HPDE6-E6E7 (cell line): ENCODE measurements around the gene CHD6.

Source experiments
- DNase-seq: peaks from one replicate; pipeline ENCODE4 v3.0.0; 2011; ENCODE audit warnings: missing footprints; ENCODE audit errors: extremely low spot score

The CHD6 gene

DNA sequence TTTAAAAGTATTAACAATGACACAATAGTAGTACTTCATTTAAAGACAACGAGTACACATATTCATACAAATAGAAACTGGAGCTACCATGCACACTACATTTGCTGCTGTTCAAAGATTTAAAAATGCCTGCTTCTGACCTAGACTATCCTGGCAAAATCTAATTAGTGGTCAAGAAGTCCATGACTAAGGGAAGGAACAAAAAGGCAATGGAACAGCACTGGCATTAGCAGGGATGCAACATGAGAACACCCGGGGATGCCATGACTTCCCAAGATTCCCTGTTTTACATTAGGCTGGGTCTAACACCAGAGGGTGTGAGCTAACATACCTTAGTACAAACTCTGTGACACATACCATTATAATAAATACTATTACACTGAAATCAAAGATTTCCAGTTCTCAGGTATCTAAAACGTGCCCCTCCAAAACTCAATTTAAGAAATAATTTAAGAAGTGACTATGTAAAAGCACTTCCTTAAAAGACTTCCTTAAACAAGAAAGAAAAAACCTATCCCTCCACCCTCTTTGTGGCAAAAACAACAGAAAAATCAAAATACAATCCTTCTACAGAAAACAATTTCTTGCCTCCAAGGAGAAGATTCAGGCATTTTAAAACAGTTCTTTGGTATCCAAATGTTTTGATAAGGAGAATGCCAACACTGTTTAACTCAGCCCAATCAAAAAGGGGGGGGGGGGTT lies 25.5 kb downstream of the CHD6 start:
- DNase-seq = no peak

DNA sequence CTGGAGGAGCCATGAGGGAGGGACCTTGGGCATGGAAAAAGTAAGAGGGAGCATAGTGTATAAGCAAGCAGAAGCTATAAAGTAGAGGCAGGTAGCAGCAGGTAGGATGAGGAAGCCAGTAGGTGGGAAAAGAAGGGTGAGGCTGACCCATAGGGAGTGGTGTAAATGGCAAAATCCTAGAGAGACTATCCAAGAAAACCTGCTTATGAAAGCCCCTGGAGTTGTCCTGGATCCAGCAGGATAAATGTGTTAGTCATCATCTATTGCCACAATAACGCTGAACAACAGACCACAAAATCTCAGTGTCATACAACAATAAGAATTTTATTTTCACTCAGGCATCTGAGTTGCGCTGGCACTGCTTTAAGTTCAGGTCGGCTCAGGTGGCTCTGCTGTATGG lies 30.2 kb downstream of the CHD6 start:
- DNase-seq = no peak

DNA sequence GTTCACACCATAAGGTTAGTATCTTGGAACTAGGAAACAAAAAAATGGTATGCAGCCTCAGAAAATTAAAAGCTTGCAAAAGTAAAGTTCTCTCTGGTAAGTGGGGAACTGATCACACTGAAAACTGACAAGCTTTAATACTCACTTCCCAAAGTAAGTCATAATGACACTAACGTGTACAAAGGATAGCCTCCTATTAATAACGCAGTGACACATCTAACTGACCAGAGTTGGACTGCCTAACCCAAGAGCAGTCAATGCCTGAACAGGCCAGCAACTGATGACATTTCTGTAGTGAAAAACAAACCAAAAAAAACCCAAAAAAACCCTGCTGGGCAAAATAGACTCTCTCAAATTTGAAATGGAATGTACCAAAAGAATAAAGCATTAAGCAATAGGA lies 30.7 kb downstream of the CHD6 start:
- DNase-seq = no peak

DNA sequence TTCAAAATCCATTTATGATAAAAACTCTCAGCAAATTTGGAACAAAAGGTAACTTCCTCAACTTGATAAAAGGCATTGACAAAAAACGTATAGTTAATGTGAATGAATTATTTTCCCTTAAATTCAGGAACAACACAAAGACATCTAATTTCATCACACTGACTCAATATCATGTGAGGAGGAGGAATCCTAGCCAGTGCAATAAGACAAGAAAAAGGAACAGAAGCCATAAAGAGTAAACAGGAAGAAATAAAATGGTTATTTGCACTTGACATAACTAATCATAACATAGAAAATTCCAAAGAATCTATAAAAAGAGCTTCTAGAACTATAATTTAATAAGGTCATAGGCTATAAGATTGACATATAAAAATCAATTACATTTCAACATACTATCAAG lies 31.4 kb downstream of the CHD6 start:
- DNase-seq = no peak

DNA sequence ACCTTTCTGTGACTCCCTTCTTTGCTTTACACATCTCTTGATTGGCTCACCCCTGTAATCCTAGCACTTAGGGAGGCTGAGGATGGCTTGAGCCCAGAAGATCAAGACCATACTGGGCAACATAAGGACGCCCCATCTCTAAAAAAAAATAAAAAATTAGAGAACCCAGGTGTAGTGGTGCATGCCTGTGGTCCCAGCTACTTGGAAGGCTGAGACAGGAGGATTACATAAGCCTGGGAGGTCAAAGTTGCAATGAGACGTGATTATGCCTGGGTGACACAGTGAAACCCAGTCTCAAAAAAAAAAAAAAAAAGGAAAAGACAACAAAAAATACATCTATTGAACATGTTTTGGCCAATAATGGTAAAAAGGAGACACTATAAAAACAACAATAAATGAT lies 37.8 kb downstream of the CHD6 start:
- no peak for DNase-seq

DNA sequence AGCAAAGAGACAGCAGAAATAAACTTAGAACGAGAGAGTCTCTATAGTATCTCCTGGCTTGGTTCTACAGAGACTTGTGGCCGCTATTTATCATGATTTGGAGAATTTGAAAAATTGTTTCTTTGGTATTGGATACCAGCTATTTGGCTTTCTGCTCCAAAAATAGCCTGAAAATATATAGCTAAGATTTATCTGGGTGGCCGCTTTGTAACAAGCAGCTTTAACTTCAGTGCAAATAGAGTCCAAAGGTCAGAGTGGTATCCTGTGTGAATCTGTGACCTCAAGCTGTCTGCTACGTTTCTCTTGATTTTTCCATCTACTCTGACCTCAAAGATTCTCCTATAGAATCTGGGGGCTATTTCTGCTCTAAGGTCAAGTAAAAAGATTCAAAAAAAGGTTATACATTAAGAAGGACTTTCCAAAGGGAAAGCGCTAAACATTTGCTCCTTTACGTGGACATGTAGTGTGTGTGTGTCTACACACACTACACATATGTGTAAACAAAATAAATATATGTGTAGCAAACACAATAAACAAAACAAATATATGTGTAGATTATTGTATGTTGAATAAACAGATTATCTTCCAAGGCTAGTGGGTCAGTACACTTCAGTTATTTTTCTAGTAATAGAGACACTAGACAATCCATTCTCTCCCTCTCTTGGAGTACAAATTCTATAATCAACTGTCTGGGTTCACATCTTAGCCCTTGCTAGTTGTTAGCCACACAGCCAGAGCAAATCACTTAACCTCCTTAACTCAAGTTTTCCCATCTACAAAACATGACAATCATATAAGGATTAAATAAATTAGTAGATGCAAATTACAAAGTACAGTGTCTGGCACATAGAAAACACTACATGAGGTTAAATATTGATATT lies 40.8 kb downstream of the CHD6 start:
- no peak for DNase-seq

DNA sequence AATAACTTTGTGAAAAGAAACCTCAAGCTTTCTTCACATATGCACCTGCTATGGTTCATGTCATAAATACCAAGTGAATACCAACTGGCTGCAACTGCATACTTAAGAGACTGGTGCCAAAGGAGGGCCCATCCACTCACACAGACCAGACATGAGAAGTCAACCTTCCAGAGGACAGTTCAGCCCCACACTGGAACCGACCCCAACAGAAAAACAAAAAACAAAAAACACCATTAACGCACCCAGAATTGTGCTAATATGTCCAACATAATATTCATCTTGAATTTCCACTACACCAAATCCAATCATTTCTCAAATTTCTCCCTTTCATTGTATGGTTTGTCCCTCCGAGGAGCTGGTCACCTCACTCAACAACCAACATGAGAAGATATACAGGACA lies 42.8 kb downstream of the CHD6 start:
- no peak for DNase-seq

DNA sequence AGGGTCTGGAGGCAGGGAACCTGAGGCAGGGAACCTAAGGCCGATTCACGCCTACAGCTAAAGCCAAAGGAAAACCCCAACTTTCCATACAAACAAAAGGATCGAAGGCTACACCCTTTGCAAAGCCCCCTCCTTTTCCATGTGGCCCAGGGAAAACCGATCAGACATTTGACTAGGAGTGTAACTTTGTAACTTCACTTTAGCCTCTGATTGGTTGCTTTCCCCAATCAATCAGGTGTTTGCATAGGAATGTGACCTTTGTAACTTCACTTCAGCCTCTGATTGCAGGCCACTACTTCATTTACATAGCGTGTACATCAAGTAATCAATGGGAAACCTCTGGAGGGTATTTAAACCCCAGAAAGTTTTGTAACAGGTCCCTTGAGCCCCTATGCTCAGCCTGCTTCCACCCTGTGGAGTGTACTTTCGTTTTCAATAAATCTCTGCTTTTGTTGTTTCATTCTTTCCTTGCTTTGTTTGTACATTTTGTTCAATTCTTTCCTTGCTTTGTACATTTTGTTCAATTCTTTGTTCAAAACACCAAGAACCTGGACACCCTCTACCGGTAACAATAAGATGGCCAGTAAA lies 43.3 kb downstream of the CHD6 start:
- DNase-seq = no peak

DNA sequence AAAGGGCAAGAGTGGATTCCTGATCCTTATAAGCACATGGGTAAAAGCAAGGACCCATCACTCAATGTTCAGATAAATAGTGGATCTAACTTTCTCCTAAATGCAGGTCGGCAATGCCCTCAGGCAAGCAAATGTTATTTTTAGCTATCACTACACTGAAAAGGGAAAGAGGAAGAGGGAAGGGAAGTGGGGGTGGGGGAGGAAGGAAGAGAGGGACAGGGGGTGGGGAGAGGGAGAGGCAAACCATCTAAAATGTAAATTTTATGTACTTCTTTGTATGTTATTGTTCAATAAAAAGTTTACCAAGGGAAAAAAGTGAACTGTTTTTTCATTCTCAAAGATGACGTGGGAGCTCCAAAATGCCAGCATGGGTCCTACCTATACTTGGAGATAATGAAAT lies 44.2 kb downstream of the CHD6 start:
- DNase-seq = no peak

DNA sequence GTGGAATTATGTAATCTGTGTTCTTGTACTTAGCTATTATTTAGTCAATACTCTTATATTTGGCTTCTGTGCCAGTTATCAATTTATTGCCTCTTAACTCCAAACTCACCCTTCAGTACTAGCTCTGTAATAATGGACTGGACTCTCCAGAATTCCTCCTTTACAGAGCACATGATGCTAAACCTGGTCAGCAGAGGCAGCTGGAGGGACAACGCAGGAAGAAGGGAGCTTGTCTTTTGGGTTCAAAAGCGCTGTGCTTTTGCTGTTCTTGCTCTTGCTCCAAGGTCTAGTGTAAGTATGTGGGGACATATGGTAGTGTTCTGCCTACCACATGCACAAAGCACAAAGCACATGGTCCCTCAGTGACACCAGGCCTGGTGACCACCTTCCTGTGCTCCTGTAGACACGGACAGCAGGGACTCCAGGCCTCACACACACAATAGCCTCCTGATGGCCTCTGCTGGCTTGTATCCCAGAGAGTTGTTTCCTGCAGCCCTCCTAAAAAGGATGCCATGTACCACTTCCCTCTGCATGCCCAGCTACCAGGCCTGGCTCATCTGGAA lies 46.1 kb downstream of the CHD6 start:
- DNase-seq = no peak

DNA sequence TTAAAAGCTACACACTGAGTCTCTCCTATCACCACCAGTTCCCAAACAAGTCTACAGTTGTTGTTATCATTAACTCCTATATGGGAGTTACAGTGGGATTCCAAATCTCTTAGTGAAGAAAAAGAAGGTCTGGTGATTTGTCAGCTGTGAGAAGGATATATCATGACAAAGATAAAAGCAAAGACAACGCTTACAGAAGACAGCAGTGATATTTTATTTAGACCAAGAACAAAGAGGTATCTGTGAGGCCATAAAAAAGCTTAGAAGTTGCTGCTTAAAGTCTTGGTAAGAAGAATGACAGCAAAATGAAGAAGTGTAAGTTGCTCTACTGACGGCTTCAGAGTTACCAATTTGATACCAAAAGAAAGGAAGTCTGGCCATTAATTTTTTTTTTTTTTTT lies 47.2 kb downstream of the CHD6 start:
- DNase-seq = no peak

DNA sequence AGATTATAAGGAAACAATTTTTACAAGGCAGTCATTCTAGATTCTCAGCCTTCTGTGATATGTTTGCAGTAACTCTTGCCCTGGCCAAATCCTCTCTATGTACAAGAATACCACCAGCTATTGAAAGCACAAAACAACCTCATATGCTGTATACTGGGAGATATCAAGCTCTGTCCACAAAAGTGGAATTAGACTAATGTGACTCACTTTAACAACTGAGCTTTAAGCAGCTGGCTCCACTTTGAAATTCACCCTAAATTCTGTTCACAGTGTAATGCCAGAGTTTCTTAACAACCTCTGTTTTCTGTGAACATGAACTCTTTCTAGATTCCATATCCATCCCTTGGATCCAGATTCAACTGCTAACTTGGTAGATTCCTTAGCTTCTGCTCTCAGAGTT lies 47.6 kb downstream of the CHD6 start:
- DNase-seq = no peak

DNA sequence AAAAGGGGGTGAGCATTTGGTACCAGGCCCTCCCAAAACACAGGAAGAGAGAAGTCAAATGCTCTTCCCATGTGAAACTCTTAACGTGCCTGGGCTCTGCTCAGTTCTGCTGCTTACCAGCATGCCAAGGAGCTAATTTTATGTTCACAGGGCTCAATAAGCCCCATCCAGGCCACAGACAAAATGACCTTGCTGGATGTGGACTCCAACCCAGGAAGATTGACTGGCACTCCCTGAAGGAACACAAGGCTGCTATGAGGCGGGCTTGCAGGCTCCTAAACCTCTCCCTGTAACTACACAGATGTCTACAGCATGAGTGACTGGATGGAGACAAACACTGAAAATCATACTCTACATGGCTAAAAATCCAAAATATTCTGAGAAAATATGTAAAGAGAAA lies 50.6 kb downstream of the CHD6 start:
- DNase-seq = no peak

DNA sequence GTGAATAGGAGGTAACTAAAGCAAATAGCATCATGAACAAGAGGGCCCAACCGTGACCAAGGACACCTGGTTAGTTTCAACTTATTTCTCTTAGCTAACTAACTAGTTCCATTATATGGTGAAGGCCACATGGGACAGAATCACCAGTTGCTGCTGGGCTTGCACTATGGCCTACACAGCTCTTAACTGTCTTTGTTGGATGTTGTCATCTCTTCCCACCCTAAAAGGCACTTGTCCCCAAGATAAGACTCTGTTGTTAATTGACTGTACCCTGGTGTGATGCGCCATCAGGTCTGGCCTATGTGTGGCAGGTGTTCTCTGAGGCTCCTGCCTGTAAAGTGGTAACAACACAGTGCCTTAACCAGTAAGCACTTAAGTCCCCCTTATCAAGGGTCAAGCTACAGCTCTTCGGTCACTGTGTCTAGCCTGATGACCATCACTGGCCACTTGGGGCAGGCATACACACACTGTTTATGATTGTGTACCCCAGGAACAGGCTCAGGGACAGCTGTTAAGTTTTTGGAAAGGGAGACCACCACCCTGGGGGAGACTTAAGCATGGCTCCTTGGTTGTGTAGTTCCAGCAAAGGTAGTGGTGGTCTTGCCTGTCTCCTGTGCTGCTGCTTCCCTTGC lies 51.2 kb downstream of the CHD6 start:
- no peak for DNase-seq

DNA sequence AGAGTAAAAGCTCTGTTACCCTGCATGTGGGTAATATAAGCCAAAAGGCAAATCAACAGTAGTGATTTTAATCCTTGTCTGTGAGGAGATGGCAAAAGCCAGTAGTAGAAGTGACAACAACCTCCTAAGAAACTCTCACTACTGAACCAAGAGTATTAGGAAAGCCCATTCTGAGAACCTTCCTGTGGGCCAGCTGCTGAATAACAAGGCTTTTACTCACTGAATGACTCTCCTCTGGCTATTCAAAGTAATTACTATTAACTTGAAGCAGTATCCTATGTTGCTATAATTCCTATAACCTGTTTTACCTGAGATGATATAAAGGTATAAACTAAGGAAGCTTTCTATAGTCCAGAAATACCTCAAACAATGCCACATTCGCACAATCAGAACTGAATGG lies 55.1 kb downstream of the CHD6 start:
- DNase-seq = no peak

DNA sequence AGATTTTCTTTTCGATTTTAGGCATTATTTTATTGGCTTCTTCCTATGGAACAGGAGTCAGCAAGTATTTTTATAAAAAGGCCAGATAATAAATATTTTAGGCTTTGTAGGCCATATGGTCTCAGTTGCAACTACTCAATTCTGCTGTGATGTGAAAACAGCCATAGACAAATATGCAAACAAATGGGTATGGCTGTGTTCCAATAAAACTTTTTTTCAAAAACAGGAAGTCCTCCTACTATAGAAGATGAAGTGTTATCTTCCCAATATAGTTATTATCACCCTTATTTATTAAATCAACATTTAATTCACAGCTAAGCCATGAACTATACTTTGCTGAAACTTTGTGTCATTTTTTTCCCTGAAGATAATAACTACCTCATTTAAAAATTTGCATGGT lies 57.2 kb downstream of the CHD6 start:
- DNase-seq = no peak

DNA sequence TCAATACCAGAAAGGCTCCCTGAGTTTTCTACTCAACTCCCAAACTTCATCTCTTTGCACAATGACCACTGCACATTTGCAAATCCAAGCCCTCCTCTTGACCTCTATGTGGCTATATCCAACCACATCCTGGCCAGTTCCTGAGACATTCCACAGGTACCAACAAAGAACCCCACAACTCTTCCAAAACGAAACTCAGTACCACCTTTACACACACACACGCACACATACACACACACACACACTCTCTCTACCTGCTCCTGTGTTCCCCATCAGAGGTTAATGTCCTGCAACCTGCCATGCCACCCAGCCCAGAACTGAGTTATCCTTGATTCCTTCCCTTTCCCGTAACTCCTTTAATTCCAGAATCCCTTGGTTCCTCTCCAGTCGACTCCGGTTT lies 58.5 kb downstream of the CHD6 start:
- no peak for DNase-seq

DNA sequence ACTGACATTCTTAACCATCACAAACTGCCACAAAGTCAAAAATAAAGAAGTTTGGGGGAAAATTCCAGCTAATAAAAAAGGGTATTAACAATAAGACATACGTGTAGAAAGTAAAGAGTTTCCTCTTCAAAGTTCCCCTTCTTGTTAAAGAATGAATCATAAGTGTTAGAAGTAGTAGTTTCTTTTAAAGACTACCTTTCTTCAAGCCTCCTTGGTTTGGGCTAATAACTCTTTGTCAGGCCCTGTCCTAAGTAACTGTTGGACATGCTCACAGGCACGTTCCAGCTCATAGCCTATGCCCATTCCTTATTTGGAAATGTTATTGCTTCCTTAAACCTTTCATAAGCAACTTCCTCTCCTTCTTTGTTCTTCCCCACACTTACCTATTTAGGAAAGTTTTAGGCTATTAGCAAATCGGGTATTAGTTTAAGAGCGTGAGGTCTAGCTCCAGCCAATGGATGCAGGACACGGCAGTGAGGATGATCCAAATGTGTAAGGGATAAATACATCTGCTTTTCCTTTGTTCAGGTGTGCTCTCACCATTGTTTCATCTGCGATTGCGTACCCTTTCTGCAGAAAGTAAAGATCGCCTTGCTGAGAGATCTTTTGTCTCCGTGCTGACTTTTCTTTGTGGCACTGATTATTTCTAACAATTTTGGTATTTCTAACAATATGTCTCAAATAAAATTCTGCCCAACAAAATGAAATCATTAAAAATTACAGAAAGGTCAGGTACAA lies 64.9 kb downstream of the CHD6 start:
- DNase-seq = no peak

DNA sequence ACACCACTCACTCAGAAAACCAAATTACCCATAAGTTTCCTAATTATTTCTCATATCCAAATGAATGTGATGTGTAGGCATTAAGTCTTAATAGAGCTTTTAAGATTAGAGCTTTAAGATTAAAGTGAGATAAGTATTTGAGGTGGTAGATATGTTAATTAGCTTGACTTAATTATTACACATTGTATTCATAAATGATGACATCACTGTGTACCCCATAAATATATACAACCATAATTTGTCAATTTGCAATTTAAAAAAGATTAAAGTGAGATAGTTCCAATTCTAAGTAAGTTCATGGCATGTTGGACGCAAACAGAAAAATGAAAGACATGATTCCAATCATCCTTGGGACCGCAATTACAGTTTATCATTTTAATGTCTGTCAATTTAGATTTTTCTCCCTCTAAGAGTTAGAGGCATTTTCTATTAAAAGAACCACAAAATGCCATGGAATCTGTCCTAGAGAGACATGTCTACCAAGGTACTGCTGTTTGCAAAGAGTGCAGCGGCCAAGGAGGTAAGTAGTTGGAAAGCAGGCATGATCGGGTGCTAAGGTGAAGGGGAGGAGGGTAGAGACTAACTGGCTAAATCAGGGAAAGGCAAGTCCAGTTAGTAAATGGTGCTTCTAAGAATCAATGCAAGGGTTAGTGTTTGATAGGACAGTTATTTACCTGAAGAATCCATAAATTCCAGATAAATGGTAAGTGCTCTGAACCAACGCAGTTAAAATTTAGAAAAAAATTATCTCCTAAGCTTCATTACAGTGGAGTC lies 65.7 kb downstream of the CHD6 start:
- no peak for DNase-seq

DNA sequence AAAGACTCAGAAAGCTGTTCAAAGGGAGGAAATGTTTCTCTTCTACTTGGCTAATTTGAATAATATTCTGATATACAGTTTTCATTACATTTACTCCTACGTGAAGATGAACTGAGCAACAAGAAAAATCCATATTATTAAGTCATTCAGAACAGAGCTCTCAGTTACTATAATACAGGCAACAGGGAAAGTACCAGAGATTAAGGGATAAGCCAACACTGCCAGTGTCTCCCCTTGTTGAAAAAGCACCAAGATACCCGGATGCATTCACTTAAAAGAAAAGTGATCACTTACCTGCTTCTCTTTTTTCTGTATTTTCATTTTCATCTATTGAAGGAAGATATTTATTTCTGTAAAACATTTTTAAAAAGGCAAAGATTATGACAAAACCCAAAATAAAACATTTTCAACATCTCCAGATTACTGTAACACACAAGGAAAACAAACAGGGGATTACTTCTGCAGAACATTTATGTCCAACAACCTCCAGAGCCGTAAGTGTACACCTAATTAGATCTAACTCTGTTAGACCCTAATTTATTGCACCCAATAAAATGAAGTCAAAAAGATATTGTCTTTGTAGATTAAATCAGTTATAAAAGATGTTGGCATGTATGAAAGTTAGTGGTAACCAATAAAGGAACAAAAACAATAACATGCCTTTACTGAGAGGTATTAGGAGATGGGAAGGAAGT lies 67.0 kb downstream of the CHD6 start:
- no peak for DNase-seq
